Breast epithelium (tissue), 4 donors: ENCODE results near the gene PELI2. TPM values are rescaled to one million over a fixed set of nuclear protein-coding genes. Genes with fewer than 3 reads are reported as not detected.

ENCODE experiments used
- DNase-seq, 2 donors: peaks; one replicate each; pipeline ENCODE4 v3.0.0-alpha.2; 2019; ENCODE audit warnings: low spot score in 2 of 2
- H3K27ac ChIP-seq, 2 donors: fragments of 200-600 bp; sonication (generic) in 1 of 2; one replicate each; pipeline ENCODE4 v1.5.1; 2016 to 2019; ENCODE audit warnings: mild to moderate bottlenecking in 1 of 2
- H3K27me3 ChIP-seq, 2 donors: fragments of 200-600 bp; sonication (generic) in 1 of 2; one replicate each; pipeline versions ENCODE4 v1.5.1 to v1.6.0; 2017 to 2019; ENCODE audit warnings: control low read depth in 1 of 2, mild to moderate bottlenecking in 1 of 2
- H3K36me3 ChIP-seq: fragments of 200-600 bp; one replicate; pipeline ENCODE4 v1.5.1; 2019
- H3K4me1 ChIP-seq, 2 donors: fragments of 200-600 bp; sonication (generic); one replicate each; pipeline ENCODE4 v1.5.1; 2016 to 2019; ENCODE audit warnings: control low read depth in 1 of 2
- H3K4me3 ChIP-seq, 3 donors: fragments of 200-600 bp; sonication (generic); 1 replicate in 2 of 3; 2 replicates in 1 of 3; pipeline ENCODE4 v1.5.1; 2016 to 2019; ENCODE audit warnings: mild to moderate bottlenecking in 3 of 3, moderate library complexity in 2 of 3
- H3K9me3 ChIP-seq, 2 donors: fragments of 200-600 bp; sonication (generic) in 1 of 2; one replicate each; pipeline ENCODE4 v1.5.1; 2016 to 2019; ENCODE audit warnings: control low read depth in 1 of 2
- CTCF ChIP-seq, 3 donors: fragments of 450-650 bp; IDR thresholded peaks; one replicate each; pipeline ENCODE4 v1.5.1; 2016 to 2017; ENCODE audit warnings: antibody characterized with exemption in 3 of 3, mild to moderate bottlenecking in 3 of 3, moderate library complexity in 3 of 3
- POLR2A ChIP-seq: fragments of 450-650 bp; IDR thresholded peaks from one replicate; pipeline ENCODE4 v1.6.1; 2016; ENCODE audit warnings: antibody characterized with exemption, mild to moderate bottlenecking, moderate library complexity
- POLR2AphosphoS5 ChIP-seq, 3 donors: sonication (generic); formaldehyde crosslinking; IDR thresholded peaks; one replicate each; pipeline ENCODE4 v1.6.1; 2017; ENCODE audit warnings: antibody characterized with exemption in 3 of 3
- intact Hi-C: fragments of 100-400 bp; cut with DNase I; formaldehyde crosslinking; loops from one replicate; pipeline ENCODE4 v1.15.1; 2023; ENCODE audit warnings: low total_unique reads
- total RNA-seq, 3 donors: library from RNA; depleted of rRNA; stranded (reverse); fragments of >200 nt; gene quantifications; one replicate each; pipeline ENCODE4 v1.1.0, GENCODE V29; 2016

The PELI2 gene
- total RNA-seq, 3 donors from 2014 or later: 11.5 to 24.1 (median 16.2) TPM

- no peak overlapping the region for H3K27ac ChIP-seq
- TF ChIP-seq CTCF (IDR thresholded peaks at IDR 0.05) (no peak), POLR2AphosphoS5 (IDR thresholded peaks at IDR 0.05) (no peak), POLR2A (no peak)
- DNase-seq: no peak
- no peaks in the 10 kb centered on the region for H3K36me3 ChIP-seq
- intact Hi-C loops: no loop called here
- no peak overlapping the region for H3K4me3 ChIP-seq
- H3K9me3 ChIP-seq: no peaks in the 10 kb centered on the region
- H3K27me3 ChIP-seq: no peaks in the 10 kb centered on the region
- H3K4me1 ChIP-seq: no peaks in the 10 kb centered on the region
Measured at GRCh38 chr14:56300495-56300894, 182.3 kb downstream of the PELI2 start.

GRCh38 chr14:56304456-56304855 is 186.2 kb downstream of the PELI2 start:
- TF ChIP-seq POLR2AphosphoS5 (IDR thresholded peaks at IDR 0.05) (no peak), CTCF (IDR thresholded peaks at IDR 0.05) (no peak), POLR2A (no peak)
- intact Hi-C loops: no loop called here
- Histone ChIP-seq H3K9me3 (no peaks in the 10 kb centered on the region), H3K27ac (no peak overlapping the region), H3K4me3 (no peak overlapping the region), H3K4me1 (no peaks in the 10 kb centered on the region), H3K36me3 (no peaks in the 10 kb centered on the region), H3K27me3 (no peaks in the 10 kb centered on the region)
- DNase-seq: no peak

GRCh38 chr14:56309198-56309597 is 191.0 kb downstream of the PELI2 start:
- DNase-seq: no peak
- Histone ChIP-seq H3K4me1 (no peaks in the 10 kb centered on the region), H3K27ac (no peak overlapping the region), H3K9me3 (no peaks in the 10 kb centered on the region), H3K27me3 (no peaks in the 10 kb centered on the region), H3K4me3 (no peak overlapping the region), H3K36me3 (no peaks in the 10 kb centered on the region)
- no peak for TF ChIP-seq CTCF (IDR thresholded peaks at IDR 0.05)
- intact Hi-C loops: no loop called here

- DNase-seq: no peak
- intact Hi-C loops: loop anchor here (10.0 kb wide), 1 partner anchor 696 kb away; no protein-coding TSS in a partner anchor
Measured at GRCh38 chr14:56310643-56311042, 192.4 kb downstream of the PELI2 start.

GRCh38 chr14:56313789-56314188 is 195.6 kb downstream of the PELI2 start:
- H3K9me3 ChIP-seq: no peaks in the 10 kb centered on the region
- TF ChIP-seq POLR2AphosphoS5 (IDR thresholded peaks at IDR 0.05) (no peak), CTCF (IDR thresholded peaks at IDR 0.05) (no peak), POLR2A (no peak)

More at GRCh38 chr14:56310643-56311042, 192.4 kb downstream of the PELI2 start:
- Histone ChIP-seq H3K27ac (no peak overlapping the region), H3K36me3 (no peaks in the 10 kb centered on the region), H3K4me3 (no peak overlapping the region), H3K27me3 (no peaks in the 10 kb centered on the region), H3K9me3 (no peaks in the 10 kb centered on the region), H3K4me1 (no peaks in the 10 kb centered on the region)
- TF ChIP-seq POLR2AphosphoS5 (IDR thresholded peaks at IDR 0.05): no peak
- no peak for TF ChIP-seq POLR2A
- TF ChIP-seq CTCF (IDR thresholded peaks at IDR 0.05): no peak

More at GRCh38 chr14:56313789-56314188, 195.6 kb downstream of the PELI2 start:
- intact Hi-C loops: loop anchor here (10.0 kb wide), 1 partner anchor 699 kb away; no protein-coding TSS in a partner anchor
- Histone ChIP-seq H3K27ac (no peak overlapping the region), H3K36me3 (no peaks in the 10 kb centered on the region), H3K4me3 (no peak overlapping the region), H3K4me1 (no peaks in the 10 kb centered on the region), H3K27me3 (no peaks in the 10 kb centered on the region)
- DNase-seq: no peak
